H1 (cell line): ENCODE data around the gene C10orf120. TPM values are rescaled to one million over a fixed set of nuclear protein-coding genes. Genes with fewer than 3 reads are reported as not detected.

ENCODE experiments used
- CTCF ChIA-PET: fragments of 300-600 bp; sonication (Branson Sonifier 250); formaldehyde crosslinking; loops from one replicate; lab custom pipeline; 2021; ENCODE audit not compliant: partially characterized antibody; lab: Charles Lee
- POLR2A ChIA-PET: fragments of 300-600 bp; sonication (Branson Sonifier 250); formaldehyde crosslinking; loops from one replicate; lab custom pipeline; 2021; ENCODE audit warnings: inconsistent platforms; ENCODE audit not compliant: partially characterized antibody; lab: Charles Lee
- DNase-seq, 2 experiments: peaks; one replicate each; pipeline versions ENCODE4 v3.0.0 to v3.0.0-alpha.2; 2010 to 2022; ENCODE audit warnings: low spot score in 2 of 2, low read depth in 1 of 2, mixed read lengths in 1 of 2
- FAIRE-seq: peaks from 2 replicates; lab custom pipeline; 2011; peaks lifted over from hg19 to GRCh38; lab: Jason Lieb, UNC
- H2AFZ ChIP-seq: 2 replicates; pipeline ENCODE4 v1.8.1; 2012; ENCODE audit warnings: low read length, inconsistent platforms
- H2AK5ac ChIP-seq: 2 replicates; pipeline ENCODE4 v1.6.1; 2013; ENCODE audit warnings: low read depth, low read length
- H2BK120ac ChIP-seq: replicated peaks from 2 replicates; pipeline ENCODE3; 2013; ENCODE audit warnings: low read depth, low read length, inconsistent platforms
- H2BK12ac ChIP-seq: 2 replicates; pipeline ENCODE4 v1.6.1; 2013; ENCODE audit warnings: low read depth, low read length
- H2BK15ac ChIP-seq: 2 replicates; pipeline ENCODE4 v1.6.1; 2013; ENCODE audit warnings: low read length
- H2BK20ac ChIP-seq: 2 replicates; pipeline ENCODE4 v1.6.1; 2013; ENCODE audit warnings: low read length
- H2BK5ac ChIP-seq: 2 replicates; pipeline ENCODE4 v1.6.1; 2013; ENCODE audit warnings: low read depth, low read length
- H3K14ac ChIP-seq: 2 replicates; pipeline ENCODE4 v1.6.1; 2013; ENCODE audit warnings: inconsistent platforms; ENCODE audit not compliant: insufficient read length
- H3K18ac ChIP-seq: 2 replicates; pipeline ENCODE4 v1.6.1; 2013; ENCODE audit warnings: low read length; ENCODE audit errors: extremely low read depth
- H3K23ac ChIP-seq: 2 replicates; pipeline ENCODE4 v1.6.1; 2013; ENCODE audit warnings: inconsistent platforms; ENCODE audit not compliant: insufficient read length
- H3K23me2 ChIP-seq: 2 replicates; pipeline ENCODE4 v1.6.1; 2013; ENCODE audit warnings: low read depth, low read length
- H3K27ac ChIP-seq: 2 replicates; pipeline ENCODE4 v1.6.1; 2011; ENCODE audit warnings: low read depth, low read length, inconsistent platforms
- H3K27me3 ChIP-seq, 4 experiments: replicated peaks in 1 of 4; 1 replicate in 1 of 4; 2 replicates in 3 of 4; pipeline versions ENCODE4 v1.6.1 to v1.8.1; 2011 to 2013; ENCODE audit warnings: low read length in 3 of 4, mild to moderate bottlenecking in 3 of 4, inconsistent platforms in 2 of 4, mixed read lengths in 2 of 4, moderate library complexity in 1 of 4; ENCODE audit not compliant: control insufficient read depth in 3 of 4, insufficient read depth in 3 of 4; ENCODE audit errors: extremely low read depth in 1 of 4
- H3K36me3 ChIP-seq, 4 experiments: 2 replicates each; pipeline versions ENCODE4 v1.6.1 to v1.8.1; 2011 to 2013; ENCODE audit warnings: mild to moderate bottlenecking in 4 of 4, low read length in 3 of 4, moderate library complexity in 2 of 4, control low read depth in 1 of 4, inconsistent platforms in 1 of 4; ENCODE audit not compliant: insufficient read depth in 4 of 4, control insufficient read depth in 2 of 4
- H3K4ac ChIP-seq: replicated peaks from 2 replicates; pipeline ENCODE3; 2013; ENCODE audit warnings: low read length, low read depth, mixed read lengths, inconsistent platforms; ENCODE audit not compliant: insufficient read length
- H3K4me1 ChIP-seq, 4 experiments: replicated peaks in 1 of 4; 1 replicate in 1 of 4; 2 replicates in 3 of 4; pipeline versions ENCODE4 v1.6.1 to v1.8.1; 2011 to 2013; ENCODE audit warnings: low read length in 3 of 4, inconsistent platforms in 2 of 4, mixed read lengths in 1 of 4; ENCODE audit not compliant: insufficient read depth in 4 of 4, control insufficient read depth in 3 of 4
- H3K4me2 ChIP-seq, 2 experiments: 2 replicates each; pipeline versions ENCODE4 v1.6.1 to v1.8.1; 2011 to 2013; ENCODE audit warnings: low read depth in 2 of 2, low read length in 2 of 2, control low read depth in 1 of 2, inconsistent platforms in 1 of 2, mild to moderate bottlenecking in 1 of 2; ENCODE audit not compliant: insufficient read depth in 1 of 2
- H3K4me3 ChIP-seq, 4 experiments: fragments of 200-600, 300-600 bp in 1 of 4; sonication (generic), shearing (Covaris generic), sonication (Bioruptor Twin) in 1 of 4; 2 replicates each; pipeline versions ENCODE4 v1.5.1 to v1.8.1; 2011 to 2016; ENCODE audit warnings: low read length in 4 of 4, low read depth in 3 of 4, control low read depth in 2 of 4, inconsistent platforms in 2 of 4, mild to moderate bottlenecking in 2 of 4, mixed read lengths in 1 of 4, moderate library complexity in 1 of 4; ENCODE audit not compliant: insufficient read depth in 2 of 4; ENCODE audit errors: extremely low read depth in 1 of 4
- H3K56ac ChIP-seq: replicated peaks from 2 replicates; pipeline ENCODE3; 2013; ENCODE audit warnings: low read depth, mild to moderate bottlenecking, mixed read lengths, low read length, inconsistent platforms; ENCODE audit not compliant: insufficient read length
- H3K79me1 ChIP-seq: 2 replicates; pipeline ENCODE4 v1.6.1; 2013; ENCODE audit warnings: low read depth, low read length, control low read depth
- H3K79me2 ChIP-seq, 2 experiments: 2 replicates each; pipeline versions ENCODE4 v1.6.1 to v1.8.1; 2012 to 2013; ENCODE audit warnings: low read length in 2 of 2, mild to moderate bottlenecking in 2 of 2, inconsistent platforms in 1 of 2; ENCODE audit not compliant: insufficient read depth in 2 of 2, control insufficient read depth in 1 of 2
- H3K9ac ChIP-seq, 4 experiments: replicated peaks in 1 of 4; 1 replicate in 1 of 4; 2 replicates in 3 of 4; pipeline versions ENCODE4 v1.6.1 to v1.8.1; 2011 to 2013; ENCODE audit warnings: low read depth in 3 of 4, low read length in 3 of 4, control low read depth in 2 of 4, mild to moderate bottlenecking in 2 of 4, moderate library complexity in 2 of 4, inconsistent platforms in 1 of 4; ENCODE audit errors: extremely low read depth in 1 of 4
- H3K9me3 ChIP-seq, 2 experiments: 2 replicates each; pipeline versions ENCODE4 v1.6.1 to v1.8.1; 2012 to 2013; ENCODE audit warnings: mild to moderate bottlenecking in 2 of 2, moderate library complexity in 2 of 2, control low read depth in 1 of 2, inconsistent platforms in 1 of 2, low read depth in 1 of 2, low read length in 1 of 2, mixed read lengths in 1 of 2; ENCODE audit not compliant: insufficient read depth in 2 of 2
- H4K20me1 ChIP-seq, 2 experiments: replicated peaks in 1 of 2; 2 replicates each; pipeline versions ENCODE3 to v1.8.1; 2011 to 2013; ENCODE audit warnings: inconsistent platforms in 2 of 2, low read length in 2 of 2, mild to moderate bottlenecking in 1 of 2; ENCODE audit not compliant: insufficient read depth in 2 of 2, control insufficient read depth in 1 of 2
- H4K5ac ChIP-seq: 2 replicates; pipeline ENCODE4 v1.6.1; 2013; ENCODE audit warnings: low read length, low read depth, mixed read lengths, inconsistent platforms; ENCODE audit not compliant: insufficient read length
- H4K8ac ChIP-seq: 2 replicates; pipeline ENCODE4 v1.8.0; 2013; ENCODE audit warnings: mild to moderate bottlenecking, moderate library complexity, low read length, inconsistent platforms; ENCODE audit not compliant: insufficient read depth; ENCODE audit errors: extremely low read depth
- H4K91ac ChIP-seq: replicated peaks from 2 replicates; pipeline ENCODE3; 2013; ENCODE audit warnings: low read length, mixed read lengths, inconsistent platforms; ENCODE audit not compliant: insufficient read length
- BCL11A ChIP-seq, 2 experiments: IDR thresholded peaks; one replicate each; pipeline ENCODE4 v1.6.1; 2011; ENCODE audit warnings: low read depth in 2 of 2, low read length in 2 of 2, mild to moderate bottlenecking in 2 of 2
- BRCA1 ChIP-seq: IDR thresholded peaks from 2 replicates; pipeline ENCODE4 v1.6.1; 2012; ENCODE audit warnings: low read depth, low read length, improper control_type of control experiment
- CBX5 ChIP-seq: fragments of 300-800, 300-1000 bp; sonication (generic); IDR thresholded peaks from 2 replicates; pipeline ENCODE4 v1.7.1; 2016; ENCODE audit warnings: antibody characterized with exemption, low read length, low read depth
- HDAC6 ChIP-seq: IDR thresholded peaks from one replicate; pipeline ENCODE4 v1.7.1; 2012; ENCODE audit warnings: low read depth, mild to moderate bottlenecking, inconsistent platforms, low read length, moderate library complexity
- JUND ChIP-seq: IDR thresholded peaks from 2 replicates; pipeline ENCODE4 v1.6.1; 2011; ENCODE audit warnings: mild to moderate bottlenecking, improper control_type of control experiment, low read length
- NRF1 ChIP-seq: IDR thresholded peaks from 2 replicates; pipeline ENCODE4 v1.6.1; 2011; ENCODE audit warnings: mild to moderate bottlenecking, low read depth, low read length, improper control_type of control experiment
- SP2 ChIP-seq: IDR thresholded peaks from 2 replicates; pipeline ENCODE4 v1.6.1; 2012; ENCODE audit warnings: mild to moderate bottlenecking, low read length, inconsistent platforms
- WGBS, 2 experiments: shearing (Covaris generic) in 1 of 2; methylation state at CpG; one replicate each; pipeline versions ENCODE4 v1.1.6 to v1.1.7; 2013 to 2015; ENCODE audit warnings: low lambda C conversion rate in 2 of 2, mixed read lengths in 2 of 2, inconsistent platforms in 1 of 2, low coverage in 1 of 2, missing lambda C conversion rate in 1 of 2; ENCODE audit not compliant: insufficient replicate concordance in 2 of 2, insufficient coverage in 1 of 2, insufficient read length in 1 of 2; ENCODE audit errors: extremely low coverage in 1 of 2, missing lambda C conversion rate in 1 of 2; 5-methylcytosine and 5-hydroxymethylcytosine counted together
- polyA plus RNA-seq, 7 experiments: library from polyadenylated mRNA; depleted of rRNA in 3 of 7; stranded (reverse) in 5 of 7; unstranded in 2 of 7; fragments of >200 nt in 5 of 7; fragments of 200-250 nt in 2 of 7; gene quantifications; 1 replicate in 5 of 7; 2 replicates in 1 of 7; 4 replicates in 1 of 7; pipeline versions ENCODE4 v1.2.1 to v1.2.3, GENCODE V29; 2011 to 2013; ENCODE audit warnings: missing spikeins in 2 of 7, mixed read lengths in 2 of 7
- total RNA-seq: library from RNA; stranded (reverse); fragmentation: NEBNext Ultra II Directional; extraction: Animal tissue kit (Norgen Biotek cat#: 25700); gene quantifications from 2 replicates; pipeline ENCODE4 v1.2.1, GENCODE V29; 2021
- TF ChIP-seq, protein P1 (sequence below): IDR thresholded peaks from 2 replicates; pipeline ENCODE4 v1.6.1; 2011; ENCODE audit warnings: low read length, improper control_type of control experiment

Gene C10orf120
- total and polyA plus RNA-seq, 2 of the 8 experiments (the other 6 are each of a cell fraction or from before 2014, with no cell fraction given) = not detected

DNA sequence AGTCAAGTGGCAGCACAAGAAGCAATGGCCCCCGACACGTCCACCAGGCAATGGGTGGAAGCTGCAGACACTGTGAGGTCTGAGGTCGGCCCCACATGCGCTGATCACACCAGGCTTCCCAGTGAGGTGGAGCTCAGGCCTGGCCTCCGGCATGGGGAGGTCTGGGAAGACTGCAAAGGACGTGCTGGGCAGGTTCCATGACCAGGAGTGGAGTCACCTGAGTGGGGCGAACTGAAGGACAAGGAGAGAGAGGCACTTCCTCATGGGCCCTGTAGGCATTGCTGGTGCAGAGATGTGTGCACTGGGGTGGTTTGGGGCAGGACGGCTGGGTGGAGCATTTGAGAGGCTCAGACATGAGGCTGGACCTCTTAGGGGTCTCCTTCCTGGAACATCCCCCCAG lies 35.1 kb downstream of the C10orf120 start:
- Histone ChIP-seq H3K9ac (no peak overlapping the region), H2AK5ac (no peak overlapping the region), H3K27ac (no peak overlapping the region), H3K23ac (no peak overlapping the region), H3K36me3 (no peaks in the 10 kb centered on the region), H2AFZ (no peak overlapping the region), H3K79me2 (no peaks in the 10 kb centered on the region), H3K79me1 (no peaks in the 10 kb centered on the region), H2BK12ac (no peak overlapping the region), H3K9me3 (no peaks in the 10 kb centered on the region), H3K23me2 (no peaks in the 10 kb centered on the region), H2BK120ac (no peak overlapping the region), H2BK5ac (no peak overlapping the region), H3K14ac (peak overlapping the region; percentile 16), H3K4me2 (no peak overlapping the region), H3K4me1 (0 out of 7 replicates have a peak, but pooled peaks cover 0 to 2% (median 0%) of the 10 kb centered on the region in 4 experiments), H4K5ac (no peak overlapping the region), H3K18ac (no peak overlapping the region), H2BK20ac (no peak overlapping the region), H4K8ac (no peak overlapping the region), H3K4me3 (no peak overlapping the region), H4K91ac (no peak overlapping the region), H4K20me1 (no peaks in the 10 kb centered on the region), H3K27me3 (no peaks in the 10 kb centered on the region), H2BK15ac (no peak overlapping the region), H3K4ac (no peak overlapping the region), H3K56ac (no peak overlapping the region)
- ChIA-PET POLR2A (no interaction called here), CTCF (interaction anchor here (1.9 to 4.0 kb wide), 2 partner anchors 9 to 15 kb away, joined by 5 to 26 read pairs; no protein-coding TSS in a partner anchor)
- DNase-seq = no peak
- 80% methylated on average over 8 of the region's 8 CpGs; no CpG with 5 or more reads in 1 of the 2 experiments for WGBS, 2 experiments
- no peak for FAIRE-seq
- TF ChIP-seq BRCA1 (no peak), BCL11A (IDR thresholded peaks at IDR 0.05; ENCODE audit: low read depth in 2 of 2, low read length in 2 of 2) (no peak), JUND (no peak), HDAC6 (no peak), NRF1 (no peak), SP2 (no peak), CBX5 (no peak)
- TF ChIP-seq, protein P1, sequence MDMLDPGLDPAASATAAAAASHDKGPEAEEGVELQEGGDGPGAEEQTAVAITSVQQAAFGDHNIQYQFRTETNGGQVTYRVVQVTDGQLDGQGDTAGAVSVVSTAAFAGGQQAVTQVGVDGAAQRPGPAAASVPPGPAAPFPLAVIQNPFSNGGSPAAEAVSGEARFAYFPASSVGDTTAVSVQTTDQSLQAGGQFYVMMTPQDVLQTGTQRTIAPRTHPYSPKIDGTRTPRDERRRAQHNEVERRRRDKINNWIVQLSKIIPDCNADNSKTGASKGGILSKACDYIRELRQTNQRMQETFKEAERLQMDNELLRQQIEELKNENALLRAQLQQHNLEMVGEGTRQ = no peak
